Stimulated activated CD4-positive, alpha-beta T cell treated with anti-CD3 and anti-CD28 coated beads, Interleukin-2, amount 100 ng/mL, for 24 hours (primary cell): ENCODE data around the gene DHX58.
A peak's percentile ranks its signal among the peaks of the same experiment; 100 is the strongest.

Experiments
- DNase-seq, 2 donors: peaks; one replicate each; pipeline ENCODE4 v3.0.0-alpha.2; 2020

The DHX58 gene

GRCh38 chr17:42129109-42129837, 16.8 kb upstream of the DHX58 start:
- DNase-seq = no peak

- no peak for DNase-seq
These were observed 14.9 kb upstream of the DHX58 start for GRCh38 chr17:42127414-42127813.

DNA sequence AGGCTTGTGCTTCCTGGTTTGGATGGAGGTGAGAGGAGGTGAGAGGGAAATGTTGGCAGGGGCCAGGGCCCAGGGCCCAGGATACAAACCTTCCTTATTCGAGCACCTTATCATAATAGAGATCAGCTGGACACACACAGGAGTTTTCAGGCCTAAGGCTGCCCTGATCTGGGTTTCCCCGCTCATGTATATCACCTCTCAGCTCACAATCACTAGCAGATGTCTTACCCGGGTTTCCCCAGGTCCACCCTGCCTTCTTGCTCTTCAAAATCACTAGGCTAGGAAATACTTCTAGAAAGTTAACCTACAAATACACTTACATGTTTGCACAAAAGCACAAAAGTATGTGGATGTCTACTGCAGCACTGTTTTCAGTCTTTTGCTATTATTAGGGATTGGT, 14.3 kb upstream of the DHX58 start:
- DNase-seq = no peak

GRCh38 chr17:42125565-42125964, 13.1 kb upstream of the DHX58 start:
- DNase-seq = no peak

- no peak for DNase-seq
These were observed 11.7 kb upstream of the DHX58 start for GRCh38 chr17:42124256-42124655.

- no peak for DNase-seq
These were observed 10.1 kb upstream of the DHX58 start, which contains the start of gene HSPB9 for GRCh38 chr17:42122371-42123303. TSS of gene HSPB9 (plus strand) at chr17:42122804. CDS start at chr17:42122851, 47 bp downstream.

DNA sequence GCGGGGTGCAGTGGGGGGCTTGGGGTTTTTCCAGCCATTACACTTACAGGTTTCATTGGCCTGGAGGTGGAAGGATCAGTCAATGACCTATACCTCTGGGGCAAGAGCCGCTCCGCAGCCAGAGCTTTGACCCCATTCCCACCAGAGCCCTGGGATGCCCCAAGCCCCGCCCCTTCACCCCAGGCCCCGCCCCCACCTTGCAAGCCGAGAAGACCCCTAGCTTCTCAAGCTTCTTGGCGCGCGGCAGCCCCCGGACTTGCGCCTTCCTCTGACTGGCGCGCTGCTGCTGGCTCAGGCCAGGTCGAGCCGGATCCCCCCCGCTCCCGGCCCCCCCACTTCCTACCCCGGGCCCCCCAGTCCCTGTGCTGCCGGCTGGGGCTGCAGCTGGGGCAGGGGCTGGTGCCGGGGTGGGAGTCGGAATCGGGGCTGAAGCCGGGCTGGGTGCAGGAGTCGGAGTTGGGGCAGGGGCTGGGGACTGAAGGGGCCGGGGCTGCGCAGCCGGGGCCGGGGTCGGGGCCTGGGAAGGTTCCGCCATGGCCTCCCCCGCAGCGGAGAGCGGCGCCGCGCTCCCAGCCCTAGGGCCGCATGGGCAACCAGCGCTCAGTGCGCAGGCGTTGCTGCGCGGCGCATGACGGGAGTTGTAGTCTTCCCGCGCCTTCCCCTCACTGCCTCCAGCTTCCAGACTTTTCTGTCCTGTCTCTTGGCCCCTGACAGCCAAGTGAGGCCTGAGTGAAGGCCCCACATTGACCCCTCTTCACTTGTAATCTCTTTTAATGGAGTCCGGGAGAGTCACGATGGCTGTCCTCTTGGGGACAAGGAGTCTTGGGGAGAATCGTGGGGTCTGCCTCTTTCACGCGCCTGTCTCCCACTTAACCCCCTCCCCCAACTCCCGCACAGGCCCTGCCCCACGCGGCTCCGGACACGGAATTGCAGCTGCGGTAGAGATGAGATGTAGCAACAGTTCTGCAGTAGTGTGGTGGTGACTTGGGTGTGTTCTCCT, 8.6 kb upstream of the DHX58 start, which contains the start of gene KAT2A:
TSS of gene KAT2A (minus strand) at position 598 of the 1,000 bp plus-strand sequence. CDS start at position 535, 63 bp downstream.
- peak; percentile 80 to 83 for DNase-seq

DNA sequence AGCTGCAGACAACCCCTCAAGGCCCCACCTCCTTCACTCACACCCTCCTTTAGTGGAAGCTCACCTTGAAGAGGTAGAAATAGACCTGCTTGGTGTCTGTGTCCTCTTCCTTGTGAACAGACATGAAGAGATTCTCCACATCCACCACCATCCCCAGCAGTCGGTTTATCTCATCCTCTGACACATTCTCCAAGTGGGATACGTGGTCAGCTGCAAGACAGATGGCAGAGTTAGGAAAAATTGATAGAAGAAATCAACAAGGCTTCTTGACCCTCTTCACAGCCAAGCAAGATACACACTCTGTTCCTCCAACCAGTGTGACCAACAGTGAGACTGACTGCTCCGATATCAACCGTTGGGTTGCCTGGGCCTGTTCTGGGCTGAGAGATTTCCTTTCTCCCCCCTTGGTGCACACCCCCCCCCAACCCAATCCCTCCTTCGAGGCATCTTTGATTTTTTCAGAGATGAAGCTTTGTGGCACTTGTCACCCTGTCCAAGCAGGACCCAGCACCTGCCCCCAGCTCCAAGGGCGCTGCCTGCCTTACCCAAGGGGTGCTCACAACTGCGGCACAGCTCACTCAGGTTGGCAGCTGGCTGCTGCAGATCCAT, 7.8 kb upstream of the DHX58 start:
- no peak for DNase-seq

DNA sequence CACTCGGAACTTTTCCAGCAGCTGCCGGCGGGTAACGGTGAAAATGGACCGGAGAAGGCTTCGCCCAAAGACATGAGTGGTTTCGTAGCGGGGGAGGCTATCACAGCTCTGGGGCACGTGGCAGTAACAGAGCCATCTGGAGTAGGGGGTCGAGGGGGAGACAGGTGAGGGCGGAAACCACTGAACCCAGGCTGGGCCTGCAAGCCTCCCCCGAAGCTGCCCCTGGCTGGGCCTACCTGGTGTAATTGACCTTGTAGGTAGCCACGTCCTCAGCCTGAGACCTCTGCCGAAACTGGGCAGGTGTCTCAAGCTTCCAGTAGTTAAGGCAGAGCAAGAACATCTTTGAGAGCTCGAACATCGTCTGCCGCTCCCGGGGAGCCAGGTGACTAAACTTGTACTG, 6.8 kb upstream of the DHX58 start:
- no peak for DNase-seq

DNA sequence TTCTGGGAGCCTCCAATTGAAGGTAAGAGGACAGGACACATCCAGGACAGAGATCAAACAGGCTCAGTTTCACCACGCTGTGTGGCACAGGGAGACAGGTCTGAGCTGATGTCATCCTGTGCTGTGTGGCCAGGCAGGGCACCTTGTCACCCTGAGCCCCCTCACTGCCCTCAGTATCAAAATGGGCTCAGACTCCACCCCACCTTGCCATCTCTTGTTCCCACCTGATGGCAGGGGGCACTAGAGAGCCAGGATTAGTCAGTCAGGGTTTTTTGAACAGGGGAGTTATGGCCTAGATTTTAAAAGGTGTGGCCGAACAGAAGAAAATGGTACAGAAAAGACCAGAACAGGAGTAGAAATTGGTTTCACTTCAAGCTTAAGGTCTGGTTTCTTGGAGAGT, 6.0 kb upstream of the DHX58 start:
- peak; percentile 55 to 58 for DNase-seq

DNA sequence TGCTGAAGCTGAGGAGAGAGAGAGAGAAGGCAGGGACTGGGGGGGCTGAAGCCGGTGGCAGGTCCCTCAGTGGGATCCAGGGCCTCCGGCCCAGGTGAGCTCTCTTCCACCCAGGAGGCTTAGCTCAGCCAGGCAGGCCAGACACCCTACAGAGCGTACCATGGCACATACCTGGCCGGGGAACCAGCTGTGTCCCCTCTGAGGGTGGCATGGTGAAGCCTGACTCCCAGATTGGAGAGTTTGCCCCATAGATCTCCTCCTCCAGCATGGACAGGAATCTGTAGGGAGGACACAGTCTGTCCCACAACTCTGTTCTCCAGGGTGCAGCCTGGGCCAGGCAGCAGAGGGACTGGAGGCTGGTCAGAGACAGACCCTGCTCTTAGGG, 5.6 kb upstream of the DHX58 start:
- no peak for DNase-seq

- no peak for DNase-seq
These were observed 5.0 kb upstream of the DHX58 start for GRCh38 chr17:42117397-42118125.

DNA sequence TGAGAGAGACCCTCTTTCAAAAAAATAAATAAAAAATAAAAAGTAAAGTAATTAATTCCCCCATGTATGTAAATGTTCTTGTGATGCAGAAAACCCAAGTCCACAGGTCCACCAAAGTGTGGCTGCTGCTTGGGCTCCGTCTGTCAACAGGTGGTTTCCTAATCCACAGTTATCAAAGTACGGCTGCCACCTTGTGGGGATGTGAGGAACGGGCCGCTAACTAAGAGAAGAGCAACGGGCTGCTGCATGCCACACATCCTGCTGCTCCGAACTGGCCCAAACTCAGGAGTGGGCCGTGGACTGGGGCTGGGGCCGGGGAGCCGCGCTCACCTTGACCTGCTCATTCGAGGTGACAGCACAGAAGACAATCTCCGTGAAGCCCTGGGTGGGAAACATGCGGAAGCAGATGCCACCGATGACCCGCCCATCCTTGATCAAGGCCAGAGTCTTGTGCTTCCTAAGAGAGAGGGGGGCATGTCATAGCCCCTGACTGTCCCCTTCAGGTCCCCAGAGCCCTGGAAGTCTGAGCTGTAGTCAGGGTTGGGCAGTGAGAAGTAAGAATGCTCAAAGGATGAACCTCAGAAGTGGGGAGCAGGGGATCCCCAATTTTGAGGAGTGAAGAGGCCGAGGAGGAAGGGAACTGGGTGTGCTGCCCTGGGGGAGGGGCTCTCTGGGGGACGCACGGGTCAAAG, 4.3 kb upstream of the DHX58 start:
- peak; percentile 81 to 84 for DNase-seq

GRCh38 chr17:42114118-42114517, 1.6 kb upstream of the DHX58 start:
- no peak for DNase-seq

DNA sequence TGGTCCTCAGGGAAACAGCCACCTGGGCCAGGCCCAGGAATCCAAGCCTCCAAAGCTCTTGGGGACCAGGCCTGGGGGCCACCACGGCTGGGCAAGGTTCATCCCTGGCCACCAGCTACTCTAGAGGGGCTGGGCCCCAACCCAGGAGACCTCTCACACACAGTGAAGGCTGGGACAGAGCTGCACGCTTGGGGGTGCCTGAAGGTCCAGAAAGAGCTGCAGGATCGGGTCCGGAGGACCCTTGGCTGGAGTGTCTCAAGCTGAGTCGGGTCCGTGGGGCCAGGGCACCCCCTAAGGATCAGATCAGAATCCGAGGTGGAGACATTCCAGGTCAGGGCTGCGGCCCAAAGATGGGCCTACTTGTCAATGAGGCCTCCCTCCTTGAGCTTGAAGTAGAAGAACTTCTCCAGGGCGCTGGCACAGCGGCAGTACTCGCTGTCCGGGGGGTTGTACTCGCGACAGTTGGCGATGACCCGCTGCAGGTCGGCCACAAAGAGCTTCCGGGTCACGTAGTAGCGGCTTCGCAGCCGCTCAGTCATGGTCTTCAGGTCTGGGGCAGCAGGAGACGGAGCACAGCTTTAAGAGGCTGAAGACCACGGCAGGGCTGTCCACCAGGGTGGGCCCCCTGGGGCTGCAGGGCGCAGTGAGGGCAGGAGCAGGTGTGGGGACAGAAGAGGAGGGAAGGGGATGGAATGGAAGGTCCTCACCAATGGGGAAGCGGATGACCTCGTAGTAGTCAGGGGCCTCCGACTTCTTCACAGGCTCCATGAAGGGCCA, 967 bp upstream of the DHX58 start:
- no peak for DNase-seq

GRCh38 chr17:42111871-42112551, 503 bp downstream of the DHX58 start:
- DNase-seq = peak; percentile 29 to 47

GRCh38 chr17:42111265-42111636, 1.3 kb downstream of the DHX58 start:
- no peak for DNase-seq

- no peak for DNase-seq
These were observed 1.9 kb downstream of the DHX58 start for GRCh38 chr17:42110301-42111264.
